Lower leg skin (tissue), 4 donors: ENCODE results near the gene SMIM41. TPM values are rescaled to one million over a fixed set of nuclear protein-coding genes. Genes with fewer than 3 reads are reported as not detected.
A peak's percentile ranks its signal among the peaks of the same experiment; 100 is the strongest.

ENCODE experiments used
- DNase-seq, 2 donors: peaks; one replicate each; pipeline ENCODE4 v3.0.0-alpha.2; 2019; ENCODE audit warnings: low spot score in 2 of 2
- H3K4me3 ChIP-seq: fragments of 200-600 bp; sonication (generic); 2 replicates; pipeline ENCODE4 v1.5.1; 2017; ENCODE audit warnings: mild to moderate bottlenecking, low read depth; ENCODE audit not compliant: poor library complexity, severe bottlenecking
- CTCF ChIP-seq, 3 donors: fragments of 450-650 bp; IDR thresholded peaks; one replicate each; pipeline ENCODE4 v1.5.1; 2016; ENCODE audit warnings: antibody characterized with exemption in 3 of 3, mild to moderate bottlenecking in 3 of 3, moderate library complexity in 2 of 3
- POLR2A ChIP-seq, 2 donors: fragments of 450-650 bp; IDR thresholded peaks; one replicate each; pipeline ENCODE4 v1.6.1; 2016 to 2017; ENCODE audit warnings: antibody characterized with exemption in 2 of 2, mild to moderate bottlenecking in 1 of 2, moderate library complexity in 1 of 2
- WGBS, 2 donors: methylation state at CpG; one replicate each; pipeline ENCODE4 v1.1.5; 2018; 5-methylcytosine and 5-hydroxymethylcytosine counted together
- intact Hi-C: fragments of 100-400 bp; cut with DNase I; formaldehyde crosslinking; loops from one replicate; pipeline ENCODE4 v1.15.0; 2023; ENCODE audit warnings: low total_unique reads
- total RNA-seq, 4 donors: library from RNA; depleted of rRNA; stranded (reverse); fragments of >200 nt; gene quantifications; one replicate each; pipeline ENCODE4 v1.1.0, GENCODE V29; 2016

The SMIM41 gene
- total RNA-seq, 4 donors from 2014 or later: 0.71 TPM; not detected in 3

GRCh38 chr12:52035926-52036325, 43.6 kb upstream of the SMIM41 start:
- WGBS, 2 donors: 74 to 76% methylated on average over 2 of the region's 2 CpGs
- DNase-seq: no peak
- TF ChIP-seq CTCF (IDR thresholded peaks at IDR 0.05): no peak
- no peak for TF ChIP-seq POLR2A (IDR thresholded peaks at IDR 0.05)
- H3K4me3 ChIP-seq: no peak overlapping the region
- intact Hi-C loops: no loop called here

- no peak overlapping the region for H3K4me3 ChIP-seq
- TF ChIP-seq POLR2A (IDR thresholded peaks at IDR 0.05) (no peak), CTCF (IDR thresholded peaks at IDR 0.05) (no peak)
- WGBS, 2 donors: 9 to 12% methylated on average over 30 to 42 of the region's 53 CpGs
- peak; percentile 83 to 98 for DNase-seq
- intact Hi-C loops: no loop called here
Observed at GRCh38 chr12:52036587-52037171, 42.8 kb upstream of the SMIM41 start.

GRCh38 chr12:52037248-52037861, 42.1 kb upstream of the SMIM41 start:
- H3K4me3 ChIP-seq: peak overlapping the region; percentile 31
- WGBS, 2 donors: 2 to 3% methylated on average over 19 to 23 of the region's 59 CpGs
- peak in 1 of 2 donors; percentile 96 for DNase-seq
- TF ChIP-seq CTCF (IDR thresholded peaks at IDR 0.05) (no peak), POLR2A (IDR thresholded peaks at IDR 0.05) (no peak)
- intact Hi-C loops: no loop called here

- intact Hi-C loops: no loop called here
- WGBS, 2 donors: 63% methylated on average over 6 of the region's 6 CpGs
- TF ChIP-seq POLR2A (IDR thresholded peaks at IDR 0.05) (no peak), CTCF (IDR thresholded peaks at IDR 0.05) (no peak)
- H3K4me3 ChIP-seq: no peak overlapping the region
- DNase-seq: no peak
Observed at GRCh38 chr12:52038447-52038846, 41.1 kb upstream of the SMIM41 start.

- DNase-seq: no peak
- H3K4me3 ChIP-seq: no peak overlapping the region
- TF ChIP-seq CTCF (IDR thresholded peaks at IDR 0.05) (no peak), POLR2A (IDR thresholded peaks at IDR 0.05) (no peak)
- WGBS, 2 donors: 65 to 69% methylated on average over 3 of the region's 3 CpGs
- intact Hi-C loops: no loop called here
Observed at GRCh38 chr12:52041035-52041434, 38.5 kb upstream of the SMIM41 start.
